Mammary epithelial cell (primary cell): ENCODE measurements around the gene ENKUR.

Experiments
- EZH2 ChIP-seq: IDR thresholded peaks from 2 replicates; pipeline ENCODE4 v1.6.1; 2012; ENCODE audit warnings: low read length, inconsistent platforms, borderline replicate concordance
- TF ChIP-seq, protein P1 (sequence below), 2 donors: IDR thresholded peaks in 1 of 2; conservative IDR thresholded peaks in 1 of 2; 2 replicates each; pipeline ENCODE4 v1.5.1; 2011 to 2012; ENCODE audit warnings: inconsistent platforms in 2 of 2, low read length in 2 of 2, mild to moderate bottlenecking in 2 of 2, control low read depth in 1 of 2, low read depth in 1 of 2; ENCODE audit not compliant: insufficient read depth in 1 of 2; ENCODE audit errors: extremely low read depth in 1 of 2

DNA sequence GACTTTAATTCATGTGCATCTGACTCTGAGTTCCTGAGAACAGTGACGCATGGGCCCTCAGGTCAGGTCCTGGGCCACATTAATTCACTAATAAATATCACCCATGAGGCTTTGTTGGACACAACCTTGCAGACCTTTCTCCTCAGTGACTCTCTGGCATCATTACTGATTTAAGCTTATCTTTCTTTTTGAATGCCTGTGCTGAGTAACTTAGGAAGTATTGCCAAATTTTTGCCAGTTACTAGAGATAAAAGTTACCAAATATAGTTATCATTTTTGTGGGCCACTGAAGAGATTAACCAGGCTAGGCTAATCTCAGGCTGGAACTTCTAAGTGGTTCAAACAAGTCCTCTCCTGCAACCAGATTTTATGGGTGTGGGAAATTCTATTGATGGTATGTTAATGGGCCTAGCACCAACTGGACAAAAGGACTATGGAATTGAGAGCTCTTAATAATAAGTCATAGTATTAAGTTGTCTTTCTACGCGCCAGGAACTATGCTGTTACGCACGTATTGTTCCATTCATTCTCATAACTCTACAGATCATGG is 34.7 kb downstream of the ENKUR start:
- TF ChIP-seq EZH2 = no peak
- TF ChIP-seq, protein P1, sequence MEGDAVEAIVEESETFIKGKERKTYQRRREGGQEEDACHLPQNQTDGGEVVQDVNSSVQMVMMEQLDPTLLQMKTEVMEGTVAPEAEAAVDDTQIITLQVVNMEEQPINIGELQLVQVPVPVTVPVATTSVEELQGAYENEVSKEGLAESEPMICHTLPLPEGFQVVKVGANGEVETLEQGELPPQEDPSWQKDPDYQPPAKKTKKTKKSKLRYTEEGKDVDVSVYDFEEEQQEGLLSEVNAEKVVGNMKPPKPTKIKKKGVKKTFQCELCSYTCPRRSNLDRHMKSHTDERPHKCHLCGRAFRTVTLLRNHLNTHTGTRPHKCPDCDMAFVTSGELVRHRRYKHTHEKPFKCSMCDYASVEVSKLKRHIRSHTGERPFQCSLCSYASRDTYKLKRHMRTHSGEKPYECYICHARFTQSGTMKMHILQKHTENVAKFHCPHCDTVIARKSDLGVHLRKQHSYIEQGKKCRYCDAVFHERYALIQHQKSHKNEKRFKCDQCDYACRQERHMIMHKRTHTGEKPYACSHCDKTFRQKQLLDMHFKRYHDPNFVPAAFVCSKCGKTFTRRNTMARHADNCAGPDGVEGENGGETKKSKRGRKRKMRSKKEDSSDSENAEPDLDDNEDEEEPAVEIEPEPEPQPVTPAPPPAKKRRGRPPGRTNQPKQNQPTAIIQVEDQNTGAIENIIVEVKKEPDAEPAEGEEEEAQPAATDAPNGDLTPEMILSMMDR (conservative IDR thresholded peaks at IDR 0.05 in 1 of 2, IDR thresholded peaks at IDR 0.05 in 1 of 2; ENCODE audit: extremely low read depth in 1 of 2, insufficient read depth in 1 of 2, low read depth in 1 of 2, low read length in 2 of 2) = no peak
